DND-41 (cell line): ENCODE results near the gene ARL13A.

Experiments used
- EZH2 ChIP-seq: IDR thresholded peaks from 3 replicates; pipeline ENCODE4 v1.6.1; 2012; ENCODE audit warnings: borderline replicate concordance, low read depth, mild to moderate bottlenecking, moderate library complexity, low read length, inconsistent platforms; ENCODE audit not compliant: severe bottlenecking
- TF ChIP-seq, protein P1 (sequence below): IDR thresholded peaks from 2 replicates; pipeline ENCODE4 v1.5.1; 2012; ENCODE audit warnings: borderline replicate concordance, low read length, moderate library complexity, mild to moderate bottlenecking; ENCODE audit not compliant: poor library complexity, severe bottlenecking; ENCODE audit errors: extremely low read depth

DNA sequence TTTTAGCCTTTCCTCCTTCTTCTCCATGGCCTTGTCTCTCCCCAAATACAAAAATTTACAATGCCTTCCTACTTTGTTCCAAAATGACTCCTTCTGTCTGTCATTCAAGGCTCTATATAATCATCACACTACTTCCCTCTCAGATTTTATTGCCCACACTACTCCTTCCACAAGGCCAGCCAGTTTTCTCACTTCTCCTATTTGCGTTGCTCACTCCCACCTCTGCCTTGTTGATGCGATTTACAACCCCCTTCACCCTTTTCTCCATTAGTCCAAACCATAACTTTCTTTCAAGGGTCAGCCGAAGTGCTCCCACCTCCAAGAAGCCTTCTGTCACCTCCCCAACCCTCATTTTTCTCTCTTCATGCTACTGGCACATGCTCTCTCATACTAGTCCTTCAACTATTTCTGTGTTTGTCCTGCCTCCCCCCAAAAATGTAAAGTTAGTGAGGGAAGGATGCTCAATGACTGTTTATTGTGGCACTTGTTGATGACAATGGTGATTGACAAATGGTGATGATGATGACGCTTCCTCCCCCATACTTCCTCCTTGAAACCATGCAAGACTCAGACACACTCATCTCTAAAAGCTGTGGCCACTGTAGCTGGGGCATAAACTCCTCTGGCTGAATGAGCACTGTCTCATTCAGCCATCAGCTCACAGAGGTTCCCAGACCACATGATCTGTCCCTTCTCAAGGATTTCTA, 38.1 kb upstream of the ARL13A start:
- TF ChIP-seq, protein P1, sequence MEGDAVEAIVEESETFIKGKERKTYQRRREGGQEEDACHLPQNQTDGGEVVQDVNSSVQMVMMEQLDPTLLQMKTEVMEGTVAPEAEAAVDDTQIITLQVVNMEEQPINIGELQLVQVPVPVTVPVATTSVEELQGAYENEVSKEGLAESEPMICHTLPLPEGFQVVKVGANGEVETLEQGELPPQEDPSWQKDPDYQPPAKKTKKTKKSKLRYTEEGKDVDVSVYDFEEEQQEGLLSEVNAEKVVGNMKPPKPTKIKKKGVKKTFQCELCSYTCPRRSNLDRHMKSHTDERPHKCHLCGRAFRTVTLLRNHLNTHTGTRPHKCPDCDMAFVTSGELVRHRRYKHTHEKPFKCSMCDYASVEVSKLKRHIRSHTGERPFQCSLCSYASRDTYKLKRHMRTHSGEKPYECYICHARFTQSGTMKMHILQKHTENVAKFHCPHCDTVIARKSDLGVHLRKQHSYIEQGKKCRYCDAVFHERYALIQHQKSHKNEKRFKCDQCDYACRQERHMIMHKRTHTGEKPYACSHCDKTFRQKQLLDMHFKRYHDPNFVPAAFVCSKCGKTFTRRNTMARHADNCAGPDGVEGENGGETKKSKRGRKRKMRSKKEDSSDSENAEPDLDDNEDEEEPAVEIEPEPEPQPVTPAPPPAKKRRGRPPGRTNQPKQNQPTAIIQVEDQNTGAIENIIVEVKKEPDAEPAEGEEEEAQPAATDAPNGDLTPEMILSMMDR = no peak
- TF ChIP-seq EZH2 = no peak
